Measurements from ENCODE around the gene NME1.
"Not testable (repeated sequence)": the region's sequence is repeated elsewhere in the genome, so short reads cannot be mapped to it uniquely, and the experiment has no call there.

Gene NME1

GRCh38 chr17:51153210-51154072 lies at the start of gene NME1:
Gene NME1 (plus strand): TSS chr17:51153559. CDS start chr17:51155655, 2,096 bp downstream.
- peak; percentile 97 for FAIRE-seq

GRCh38 chr17:51107778-51108177 lies 45.6 kb upstream of the NME1 start:
- FAIRE-seq = no peak

DNA sequence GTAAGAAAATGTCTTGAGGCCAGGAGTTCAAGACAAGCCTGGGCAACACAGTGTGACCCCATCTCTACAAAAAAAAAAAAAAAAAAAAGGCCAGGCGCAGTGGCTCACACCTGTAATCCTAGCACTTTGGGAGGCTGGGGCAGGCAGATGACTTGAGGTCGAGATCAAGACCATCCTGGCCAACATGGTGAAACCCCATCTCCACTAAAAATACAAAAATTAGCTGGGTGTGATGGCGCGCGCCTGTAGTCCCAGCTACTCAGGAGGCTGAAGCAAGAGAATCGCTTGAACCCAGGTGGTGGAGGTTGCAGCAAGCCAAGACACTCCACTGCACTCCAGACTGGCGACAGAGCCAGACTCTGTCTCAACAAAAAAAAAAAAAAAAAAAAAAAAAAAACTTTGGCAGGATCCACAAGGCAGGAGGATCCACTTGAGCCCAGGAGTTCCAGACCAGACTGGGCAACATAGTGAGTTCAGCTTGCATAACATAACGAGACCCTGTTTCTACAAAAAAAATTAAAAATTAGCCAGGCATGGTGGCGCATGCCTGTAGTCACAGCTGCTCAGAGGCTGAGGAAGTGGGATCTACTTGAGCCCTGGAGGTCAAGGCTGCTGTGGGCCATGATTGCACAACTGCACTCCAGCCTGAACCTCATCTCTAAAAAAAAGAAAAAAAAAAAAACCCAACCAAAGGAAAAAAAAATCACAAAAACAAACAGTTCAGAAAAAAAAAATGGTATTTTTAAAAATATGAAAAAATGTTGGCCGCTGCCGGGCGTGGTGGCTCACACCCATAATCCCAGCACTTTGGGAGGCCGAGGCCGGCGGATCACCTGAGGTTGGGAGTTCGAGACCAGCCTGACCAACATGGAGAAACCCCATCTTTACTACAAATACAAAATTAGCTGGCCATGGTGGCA lies 40.8 kb upstream of the NME1 start:
- FAIRE-seq = not testable (repeated sequence)

DNA sequence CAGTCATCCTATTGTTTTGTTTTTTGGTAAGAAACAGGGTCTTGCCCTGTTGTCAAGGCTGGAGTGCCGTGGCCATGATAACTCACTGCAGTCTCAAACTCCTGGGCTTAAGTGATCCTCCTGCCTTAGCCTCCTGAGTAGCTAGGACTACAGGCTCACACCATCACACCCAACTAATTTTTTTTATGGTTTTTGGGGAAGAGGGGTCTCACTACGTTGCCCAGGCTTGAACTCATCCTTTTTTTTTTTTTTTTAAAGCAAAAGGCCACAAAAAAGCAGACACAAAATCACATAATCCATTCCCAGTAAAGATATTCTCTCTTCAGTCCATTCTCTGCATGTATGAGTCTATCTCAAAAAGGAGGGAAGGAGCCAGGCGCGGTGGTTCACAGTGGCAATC lies 38.2 kb upstream of the NME1 start:
- no peak for FAIRE-seq

- FAIRE-seq = no peak
These were observed 34.8 kb upstream of the NME1 start for GRCh38 chr17:51118330-51119195.

GRCh38 chr17:51119415-51120356 lies 33.7 kb upstream of the NME1 start:
- no peak for FAIRE-seq

DNA sequence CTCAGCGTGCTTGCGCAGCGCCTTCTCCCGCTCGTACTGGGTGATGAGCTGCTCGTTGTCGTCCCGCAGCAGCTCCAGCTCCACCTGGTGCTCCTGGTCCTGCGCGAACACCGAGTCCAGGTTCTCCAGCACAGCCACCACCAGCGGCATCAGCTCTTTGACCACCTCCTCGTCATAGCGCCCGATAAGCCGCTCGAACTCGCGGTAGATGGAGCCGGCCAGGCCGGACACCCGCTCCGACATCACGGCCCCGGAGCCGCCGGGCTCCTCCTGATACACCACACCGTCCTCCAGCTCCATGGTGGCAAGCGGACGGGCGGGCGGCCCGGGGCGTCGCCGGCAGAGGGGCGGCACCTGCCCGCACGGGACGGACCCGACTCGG lies 33.0 kb upstream of the NME1 start:
- FAIRE-seq = no peak

GRCh38 chr17:51120739-51121619 lies 32.4 kb upstream of the NME1 start, which contains the start of gene SPAG9:
Gene SPAG9 (minus strand): TSS chr17:51120868. CDS start chr17:51120656, 212 bp downstream.
- peak; percentile 80 for FAIRE-seq

GRCh38 chr17:51121620-51122472 lies 31.5 kb upstream of the NME1 start:
- peak; percentile 87 for FAIRE-seq

- FAIRE-seq = not testable (repeated sequence)
These were observed 30.8 kb upstream of the NME1 start for GRCh38 chr17:51122473-51123115.

- no peak for FAIRE-seq
These were observed 28.5 kb upstream of the NME1 start for GRCh38 chr17:51124640-51125503.

DNA sequence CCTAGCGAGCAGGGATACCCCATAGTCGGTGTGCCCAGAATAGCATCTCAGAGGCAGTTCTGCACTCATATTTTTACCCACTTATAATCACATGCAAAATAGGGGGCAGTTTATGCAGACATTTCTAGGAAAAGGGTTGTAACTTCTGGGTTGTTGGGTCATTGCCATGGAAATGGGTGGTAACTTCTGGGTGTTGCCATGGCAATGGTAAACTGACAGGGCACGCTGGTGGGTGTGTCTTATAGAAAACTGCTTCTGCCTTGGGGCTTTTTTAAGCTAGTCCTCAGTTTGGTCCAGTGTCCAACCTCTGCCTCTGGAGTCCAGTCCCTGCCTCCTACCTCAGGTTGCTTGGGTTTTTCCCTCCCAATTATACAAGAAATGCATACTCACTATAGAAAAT lies 25.3 kb upstream of the NME1 start:
- FAIRE-seq = no peak

GRCh38 chr17:51132964-51133319 lies 20.4 kb upstream of the NME1 start:
- FAIRE-seq = no peak

GRCh38 chr17:51133365-51133764 lies 20.0 kb upstream of the NME1 start:
- no peak for FAIRE-seq

GRCh38 chr17:51135956-51136355 lies 17.4 kb upstream of the NME1 start:
- FAIRE-seq = no peak

- FAIRE-seq = no peak
These were observed 10.8 kb upstream of the NME1 start for GRCh38 chr17:51142597-51142996.

- no peak for FAIRE-seq
These were observed 8.9 kb upstream of the NME1 start for GRCh38 chr17:51144266-51145022.

All from G401.6 (cell line).